Activated CD4-positive, alpha-beta memory T cell treated with anti-CD3 and anti-CD28 coated beads for 36 hours (primary cell): ENCODE data around the gene SETDB2. TPM values are rescaled to one million over a fixed set of nuclear protein-coding genes. Genes with fewer than 3 reads are reported as not detected.

Experiments used
- CTCF ChIA-PET: fragments of 350-600 bp; sonication (Branson Sonifier 250); formaldehyde crosslinking; loops from one replicate; lab custom pipeline; 2021; ENCODE audit warnings: antibody characterized with exemption, inconsistent platforms; lab: Charles Lee
- POLR2A ChIA-PET: fragments of 350-600 bp; sonication (Branson Sonifier 250); formaldehyde crosslinking; loops from one replicate; lab custom pipeline; 2021; ENCODE audit warnings: antibody characterized with exemption; lab: Charles Lee
- DNase-seq: peaks from one replicate; pipeline ENCODE4 v3.0.0-alpha.2; 2020
- H3K27ac Mint-ChIP-seq: one replicate; pipeline ENCODE4 v1.8.0; 2021; ENCODE audit warnings: mixed read lengths
- H3K27me3 Mint-ChIP-seq: one replicate; pipeline ENCODE4 v1.8.0; 2021; ENCODE audit warnings: mixed read lengths
- H3K36me3 Mint-ChIP-seq: one replicate; pipeline ENCODE4 v1.8.0; 2021; ENCODE audit warnings: mixed read lengths
- H3K4me1 Mint-ChIP-seq: one replicate; pipeline ENCODE4 v1.8.0; 2021; ENCODE audit warnings: low read depth, mixed read lengths
- H3K4me3 Mint-ChIP-seq: one replicate; pipeline ENCODE4 v1.8.0; 2021; ENCODE audit warnings: mild to moderate bottlenecking, mixed read lengths
- H3K9me3 Mint-ChIP-seq: one replicate; pipeline ENCODE4 v1.8.0; 2021; ENCODE audit warnings: mixed read lengths
- intact Hi-C: fragments of 100-400 bp; cut with micrococcal nuclease; formaldehyde crosslinking; loops from one replicate; pipeline ENCODE4 v1.15.1; 2023
- total RNA-seq, 2 experiments: library from RNA; stranded (reverse); gene quantifications; one replicate each; pipeline ENCODE4 v1.2.3, GENCODE V29; 2021

The SETDB2 gene
- total RNA-seq, 2 experiments from 2014 or later = 13.9 to 15.9 TPM

DNA sequence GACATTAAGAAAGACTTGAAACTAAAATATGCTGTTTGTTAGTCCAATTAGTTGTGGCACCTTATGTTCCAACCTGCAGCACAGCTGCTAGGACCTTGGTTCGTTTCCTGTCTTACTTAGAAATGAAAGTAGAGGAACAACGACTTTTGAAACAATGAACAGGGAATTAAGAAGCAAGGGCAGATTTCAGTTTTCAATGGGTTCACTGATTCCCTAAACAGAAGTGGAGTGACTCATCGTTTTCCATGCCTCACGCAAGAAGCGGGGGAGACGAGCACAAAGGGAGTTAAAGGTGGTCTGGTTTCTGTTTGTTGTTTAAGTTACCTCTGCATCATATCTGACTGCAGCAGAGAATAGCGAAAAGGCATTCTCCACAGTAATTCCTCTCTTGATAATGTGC, 96.5 kb downstream of the SETDB2 start:
- Mint-ChIP-seq H3K27me3 (no peaks in the 10 kb centered on the region), H3K36me3 (peaks cover 28% of the 10 kb centered on the region), H3K4me1 (peaks cover 22% of the 10 kb centered on the region), H3K27ac (peak overlapping the region; percentile 9), H3K4me3 (peak overlapping the region; percentile 6), H3K9me3 (no peaks in the 10 kb centered on the region)
- DNase-seq = no peak
- POLR2A ChIA-PET = no interaction called here
- intact Hi-C loops = no loop called here
- CTCF ChIA-PET = no interaction called here

DNA sequence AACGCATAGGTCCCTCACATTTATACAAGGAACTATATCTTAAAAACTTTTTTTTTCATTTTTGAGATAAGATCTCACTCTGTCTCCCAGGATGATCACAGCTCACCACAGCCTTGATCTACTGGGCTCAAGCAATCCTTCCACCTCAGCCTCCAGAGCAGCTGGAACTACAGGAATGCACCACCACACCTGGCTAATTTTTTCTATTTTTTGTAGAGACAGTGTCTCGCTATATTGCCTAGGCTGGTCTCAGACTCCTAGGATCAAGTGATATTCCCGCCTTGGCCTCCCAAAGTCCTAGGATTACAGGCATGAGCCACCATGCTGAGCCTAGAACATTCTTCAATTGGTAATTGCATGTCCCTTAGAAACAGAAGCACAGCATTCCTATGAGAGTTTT, 99.6 kb downstream of the SETDB2 start:
- no peaks in the 10 kb centered on the region for H3K9me3 Mint-ChIP-seq
- H3K36me3 Mint-ChIP-seq = peaks cover 35% of the 10 kb centered on the region
- POLR2A ChIA-PET = no interaction called here
- CTCF ChIA-PET = no interaction called here
- no peak for DNase-seq
- no peak overlapping the region for H3K4me3 Mint-ChIP-seq
- no peak overlapping the region for H3K27ac Mint-ChIP-seq
- intact Hi-C loops = no loop called here
- H3K4me1 Mint-ChIP-seq = peaks cover 22% of the 10 kb centered on the region
- no peaks in the 10 kb centered on the region for H3K27me3 Mint-ChIP-seq

Other genes with a start within 250 kb of the SETDB2 start
- not detected for gene MLNR, start 223.9 kb upstream of the SETDB2 start, total RNA-seq
- 10 to 100 TPM in 1 of 2 experiments, 1 to 10 TPM in 1; 9.0 to 11.1 TPM for gene CDADC1, start 196.3 kb upstream of the SETDB2 start, total RNA-seq
- 1 to 10 TPM; 5.6 to 6.3 TPM for gene CAB39L, start 210 bp upstream of the SETDB2 start, total RNA-seq
- 10 to 100 TPM; 89.2 to 99.4 TPM for gene PHF11, start 51.7 kb downstream of the SETDB2 start, total RNA-seq
- 10 to 100 TPM; 18.7 to 19.3 TPM for gene RCBTB1, start 141.3 kb downstream of the SETDB2 start, total RNA-seq
- under 1 TPM; 0.33 to 0.34 TPM for gene ARL11, start 184.2 kb downstream of the SETDB2 start, total RNA-seq
- gene EBPL, start 247.2 kb downstream of the SETDB2 start, total RNA-seq = 10 to 100 TPM; 36.1 to 36.2 TPM